ENCODE results near the gene FKBP5.
"Not testable (repeated sequence)": the region's sequence is repeated elsewhere in the genome, so short reads cannot be mapped to it uniquely, and the experiment has no call there.

Gene FKBP5

DNA sequence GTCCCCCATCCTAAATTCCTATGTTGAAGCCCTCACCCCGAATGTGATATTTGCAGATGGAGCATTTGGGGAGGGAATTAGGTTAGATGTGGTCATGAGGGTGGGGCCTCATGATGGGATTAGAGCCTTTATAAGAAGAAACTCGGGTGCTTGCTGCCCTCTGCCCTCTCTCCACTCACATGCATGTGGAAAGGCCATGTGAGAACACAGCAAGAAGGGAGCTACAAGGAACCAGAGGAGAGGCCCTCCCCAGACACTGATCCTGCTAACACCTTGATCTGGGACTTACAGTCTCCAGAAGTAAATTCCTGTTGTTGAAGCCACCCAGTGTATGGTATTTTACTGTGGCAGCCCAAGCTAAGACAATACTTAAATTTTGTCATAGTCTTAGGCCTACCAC is 106.4 kb downstream of the FKBP5 start:
- DNase-seq, result no peak

DNA sequence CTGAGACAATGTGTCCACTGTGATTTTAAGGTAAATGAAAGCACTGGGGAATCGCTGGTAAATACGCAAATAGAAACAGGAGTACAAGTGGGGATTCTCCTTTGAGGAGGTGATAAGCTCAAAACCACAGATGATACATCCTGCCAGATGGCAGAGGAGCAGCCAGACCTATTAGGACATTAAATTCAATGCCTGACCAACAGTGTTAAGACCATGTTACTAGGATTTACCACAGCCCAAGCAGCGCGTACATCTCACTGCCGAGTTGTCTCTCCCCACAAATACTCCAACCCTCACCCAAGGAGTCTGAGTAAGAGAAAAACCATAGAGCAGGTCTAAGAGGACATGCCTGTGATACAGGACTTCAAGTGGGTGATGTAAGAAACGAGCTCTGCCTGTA is 107.1 kb downstream of the FKBP5 start:
- no peak for DNase-seq

DNA sequence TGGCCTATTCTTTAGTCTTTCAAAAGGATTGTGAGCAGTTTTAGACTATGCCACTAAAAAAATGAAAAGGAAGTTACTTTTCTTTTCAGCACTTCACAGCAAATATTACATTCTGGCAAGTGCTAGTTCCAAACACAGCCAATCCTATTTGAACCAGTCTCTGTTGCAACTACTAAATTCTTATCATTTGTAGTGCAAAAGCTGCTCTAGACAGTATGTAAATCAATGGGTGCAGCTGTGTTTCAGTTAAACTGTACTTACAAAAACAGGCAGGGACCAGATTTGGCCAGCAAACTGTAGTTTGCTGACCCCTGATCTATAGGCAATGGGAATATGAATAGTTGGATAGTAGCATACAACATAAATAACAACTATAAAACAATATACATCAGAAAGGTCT is 107.9 kb downstream of the FKBP5 start:
- no peak for DNase-seq

DNA sequence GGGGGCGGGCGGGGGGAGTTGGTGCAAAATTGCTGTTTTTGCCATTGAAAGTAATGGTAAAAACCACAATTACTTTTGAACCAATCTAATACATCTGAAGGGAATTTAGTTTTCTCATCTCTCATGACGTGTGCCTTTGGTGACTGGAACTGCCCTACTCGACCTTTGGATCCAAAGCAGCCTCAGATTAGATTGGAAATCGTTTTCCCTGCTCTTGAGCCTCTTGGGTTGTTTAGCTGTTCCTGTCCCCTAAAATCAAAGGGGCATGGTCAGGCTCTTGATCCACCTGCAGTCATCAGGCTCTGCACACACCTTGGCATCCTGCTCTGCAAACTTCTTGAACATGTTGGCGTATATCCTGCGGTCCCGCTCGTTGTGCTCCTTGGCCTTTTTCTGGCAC is 112.0 kb downstream of the FKBP5 start:
- DNase-seq, result no peak

- no peak for DNase-seq
Observed at GRCh38 chr6:35573495-35574110, 115.1 kb downstream of the FKBP5 start.

GRCh38 chr6:35570885-35571330 is 117.8 kb downstream of the FKBP5 start:
- not testable (repeated sequence) for DNase-seq

- no peak for DNase-seq
Observed at GRCh38 chr6:35569011-35569461, 119.7 kb downstream of the FKBP5 start.

GRCh38 chr6:35566794-35567193 is 121.9 kb downstream of the FKBP5 start:
- no peak for DNase-seq

- no peak for DNase-seq
Observed at GRCh38 chr6:35564733-35565132, 124.0 kb downstream of the FKBP5 start.

- no peak for DNase-seq
Observed at GRCh38 chr6:35562060-35562459, 126.7 kb downstream of the FKBP5 start.

DNA sequence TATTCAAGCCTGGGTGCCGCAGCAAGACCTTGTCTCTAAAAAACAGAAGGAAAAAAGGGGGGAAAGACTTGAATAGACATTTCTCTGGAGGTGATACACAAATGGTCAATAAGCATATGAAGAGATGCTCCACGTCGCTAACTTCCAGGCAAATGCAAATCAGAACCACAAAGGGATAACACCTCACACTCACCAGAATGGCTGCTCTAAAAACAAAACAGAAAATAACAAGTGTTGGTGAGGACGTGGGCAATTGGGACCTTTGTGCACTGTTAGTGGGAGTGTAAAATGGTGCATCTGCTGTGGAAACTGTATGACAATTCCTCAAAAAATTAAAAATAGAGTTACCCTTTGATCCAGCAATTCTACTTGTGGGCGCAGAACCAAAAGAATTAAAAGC is 127.6 kb downstream of the FKBP5 start:
- DNase-seq, result no peak

DNA sequence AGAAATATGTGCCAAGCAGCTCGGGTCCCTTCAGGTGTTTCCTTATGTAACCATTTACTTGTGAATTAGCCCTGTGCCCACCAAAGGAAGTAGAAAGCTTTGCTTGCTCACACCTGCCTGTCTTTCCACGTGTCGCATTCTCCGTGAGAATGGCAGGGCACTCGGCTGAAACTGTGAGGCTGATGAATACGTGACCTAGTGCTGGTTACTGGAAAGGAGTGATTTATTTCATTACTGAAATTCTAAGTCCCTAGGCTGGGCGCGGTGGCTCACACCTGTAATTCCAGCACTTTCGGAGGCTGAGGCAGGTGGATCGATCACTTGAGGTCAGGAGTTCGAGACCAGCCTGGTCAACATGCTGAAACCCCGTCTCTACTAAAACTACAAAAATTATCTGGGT is 130.1 kb downstream of the FKBP5 start:
- DNase-seq, result no peak

GRCh38 chr6:35557239-35557638 is 131.5 kb downstream of the FKBP5 start:
- no peak for DNase-seq

DNA sequence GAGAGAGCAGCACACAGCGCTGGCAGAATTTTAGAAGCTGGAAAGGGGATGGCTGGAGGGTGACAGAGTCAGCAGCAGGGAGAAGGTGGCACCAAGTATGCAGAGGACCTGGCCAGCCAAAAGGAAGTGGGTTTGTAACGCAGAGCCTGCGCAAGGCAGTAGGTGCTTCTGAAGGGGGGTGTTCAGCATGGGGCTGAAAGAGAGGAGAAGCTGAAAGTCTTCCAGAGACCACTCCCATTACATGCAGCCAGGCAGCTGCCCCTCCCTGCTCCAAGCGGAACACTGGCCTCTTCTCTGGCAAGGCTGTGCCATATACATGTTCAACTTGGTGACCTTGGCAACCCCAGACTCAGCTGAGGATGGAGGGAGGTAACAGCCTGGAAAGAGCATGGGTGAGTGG is 133.9 kb downstream of the FKBP5 start:
- DNase-seq, result no peak

DNA sequence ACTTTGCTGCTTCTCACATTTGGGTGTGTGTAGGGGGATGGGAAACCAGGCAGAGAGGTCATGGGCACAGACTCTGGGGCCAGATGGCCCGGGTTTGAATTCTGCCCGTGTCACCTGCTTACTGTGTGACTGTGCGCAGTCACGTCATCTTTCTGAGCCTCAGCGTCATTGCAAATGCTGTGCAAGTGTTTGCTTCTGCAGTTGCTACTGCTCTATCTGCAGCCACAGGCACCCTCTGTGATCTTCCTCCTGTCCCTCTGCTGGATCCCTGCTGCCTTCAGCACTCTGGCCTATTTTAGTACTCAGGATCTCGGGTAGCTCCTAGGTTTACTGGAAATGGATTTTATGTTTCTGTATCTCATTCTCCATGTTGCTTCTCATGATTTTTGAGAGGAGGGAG is 135.4 kb downstream of the FKBP5 start:
- DNase-seq, result no peak

GRCh38 chr6:35552285-35552917 is 136.3 kb downstream of the FKBP5 start:
- no peak for DNase-seq

DNA sequence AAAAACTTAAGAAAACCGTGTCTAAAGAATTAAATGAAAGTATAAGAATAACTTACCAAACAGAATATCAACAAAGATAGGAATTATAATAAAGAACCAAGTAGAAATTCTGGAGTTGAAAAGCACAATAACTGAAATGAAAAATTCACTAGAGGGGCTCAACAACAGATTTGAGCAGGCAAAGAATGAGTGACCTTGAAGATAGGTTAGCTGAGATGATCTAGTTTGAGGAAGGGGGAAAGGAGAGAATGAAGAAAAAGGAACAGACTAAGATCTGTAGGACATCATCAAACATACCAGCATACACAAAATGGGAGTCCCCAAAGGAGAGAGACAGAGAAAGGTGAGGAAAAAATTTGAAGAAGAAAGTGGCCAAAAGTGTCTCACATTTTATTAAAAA is 138.3 kb downstream of the FKBP5 start:
- DNase-seq, result no peak

DNA sequence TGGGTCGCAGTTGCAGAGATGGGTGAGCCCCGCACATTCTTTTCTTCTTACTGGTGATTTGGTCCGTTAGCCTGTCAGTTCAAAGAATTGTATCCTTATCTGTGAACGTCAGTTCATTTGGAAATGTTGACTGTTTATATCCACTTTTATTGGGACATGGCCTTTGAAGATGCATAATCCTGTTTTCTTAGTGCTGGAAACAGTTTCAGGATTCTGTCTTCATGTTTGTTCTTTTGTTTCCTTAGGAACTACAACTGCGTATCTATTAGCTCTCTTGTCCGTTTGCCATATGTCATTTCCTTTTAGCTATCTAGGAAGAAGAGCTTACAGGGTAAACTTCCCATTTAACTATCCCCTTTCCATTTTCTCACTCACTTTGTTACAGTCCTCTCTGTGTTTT is 141.0 kb downstream of the FKBP5 start:
- DNase-seq, result no peak

DNA sequence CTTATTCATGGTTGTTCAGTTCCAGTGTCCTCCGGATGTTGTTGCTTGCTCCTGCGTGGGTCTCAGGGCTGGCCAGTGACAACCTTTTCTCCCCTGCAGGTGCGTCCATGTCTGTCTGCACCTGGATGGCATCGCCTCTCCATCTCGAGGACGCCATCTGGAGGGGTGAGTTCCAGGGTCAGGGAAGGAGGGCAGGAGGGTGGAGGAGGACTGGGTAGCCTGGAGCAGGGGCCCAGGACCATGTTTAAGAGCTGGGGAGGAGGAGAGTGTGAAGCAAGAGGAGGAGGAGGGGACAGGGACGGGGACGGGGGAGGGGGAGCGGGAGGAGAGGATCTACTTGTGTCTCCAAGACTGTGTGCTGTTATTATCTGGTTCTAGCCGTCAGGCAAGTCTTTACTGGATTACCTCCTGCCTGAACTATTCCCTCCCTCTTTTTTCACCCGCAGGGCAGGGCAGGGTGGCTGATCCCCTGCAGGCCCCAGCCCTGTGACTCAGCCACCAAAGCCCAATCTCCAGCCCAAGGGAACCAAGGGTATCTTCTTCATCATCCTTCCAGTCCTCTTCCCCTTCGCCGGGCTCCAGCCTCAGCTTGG is 143.8 kb downstream of the FKBP5 start:
- no peak for DNase-seq

GRCh38 chr6:35543459-35544193 is 145.1 kb downstream of the FKBP5 start:
- DNase-seq, result no peak

DNA sequence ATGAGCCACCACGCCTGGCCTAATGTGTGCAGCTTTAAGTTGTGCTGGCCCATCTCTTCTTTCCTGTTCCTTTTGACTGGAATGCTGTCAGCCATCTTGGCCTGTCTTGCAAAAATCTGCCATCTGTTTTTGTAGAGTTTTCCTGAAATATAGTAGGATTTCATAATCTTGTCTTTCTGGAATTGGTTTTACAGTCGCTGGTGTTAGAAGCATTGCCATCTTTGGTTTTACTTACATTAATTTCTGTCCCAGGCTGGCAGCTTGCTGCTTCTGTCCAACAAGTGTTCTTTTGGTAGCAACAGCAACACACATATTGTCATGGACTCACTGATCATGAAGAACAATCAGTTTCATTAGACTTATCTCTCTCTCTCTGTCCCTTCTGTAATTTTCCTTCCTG is 146.9 kb downstream of the FKBP5 start:
- DNase-seq, result no peak

DNA sequence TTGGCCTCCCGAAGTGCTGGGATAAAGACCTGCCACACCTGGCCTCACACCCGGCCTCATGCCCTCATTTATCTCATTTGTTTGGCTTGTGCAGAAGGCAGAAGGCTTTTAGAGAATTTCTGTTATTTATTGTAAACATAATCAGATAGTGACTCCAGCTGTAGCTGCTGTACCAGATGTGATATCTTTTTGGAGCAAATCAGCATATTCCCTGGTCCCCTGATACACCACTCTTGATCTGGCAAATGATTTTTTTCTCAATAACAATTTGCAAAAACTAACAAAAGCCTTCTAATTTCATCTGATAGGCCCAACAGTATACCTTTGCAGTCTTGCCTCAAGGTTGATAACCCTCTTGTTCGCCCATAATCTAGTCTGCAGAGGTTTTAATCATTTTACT is 149.5 kb downstream of the FKBP5 start:
- no peak for DNase-seq

- not testable (repeated sequence) for DNase-seq
Observed at GRCh38 chr6:35535847-35536246, 152.9 kb downstream of the FKBP5 start.

Measured in amniotic stem cell (primary cell).